NCI-H1092 (cell line): ENCODE data around the gene APBB1IP.
"Not testable (repeated sequence)": the region's sequence is repeated elsewhere in the genome, so short reads cannot be mapped to it uniquely, and the experiment has no call there.

ENCODE experiments used
- DNase-seq: peaks from one replicate; lab custom pipeline; 2025; lab: John Stamatoyannopoulos, UW

The APBB1IP gene

GRCh38 chr10:26556748-26557640 lies 118.9 kb downstream of the APBB1IP start:
- peak; percentile 5 for DNase-seq

DNA sequence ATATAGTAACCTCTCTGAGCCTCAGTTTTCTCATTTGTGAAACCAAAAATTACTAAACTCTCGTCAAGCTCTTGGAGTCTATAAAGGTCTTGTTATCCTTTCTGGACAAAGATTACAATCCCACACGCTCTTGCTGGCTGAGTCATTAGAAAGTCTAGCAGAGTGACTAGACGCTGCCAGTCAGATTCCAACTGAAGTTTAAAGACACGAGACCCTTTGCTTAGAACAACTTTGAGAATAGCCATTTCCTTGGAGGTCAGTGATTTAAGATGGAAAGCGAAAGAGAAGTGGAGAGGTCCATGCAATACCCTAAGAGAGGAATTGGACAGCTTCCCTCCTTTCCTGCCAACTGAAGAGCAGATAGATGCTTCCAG lies 119.5 kb downstream of the APBB1IP start:
- DNase-seq = no peak

DNA sequence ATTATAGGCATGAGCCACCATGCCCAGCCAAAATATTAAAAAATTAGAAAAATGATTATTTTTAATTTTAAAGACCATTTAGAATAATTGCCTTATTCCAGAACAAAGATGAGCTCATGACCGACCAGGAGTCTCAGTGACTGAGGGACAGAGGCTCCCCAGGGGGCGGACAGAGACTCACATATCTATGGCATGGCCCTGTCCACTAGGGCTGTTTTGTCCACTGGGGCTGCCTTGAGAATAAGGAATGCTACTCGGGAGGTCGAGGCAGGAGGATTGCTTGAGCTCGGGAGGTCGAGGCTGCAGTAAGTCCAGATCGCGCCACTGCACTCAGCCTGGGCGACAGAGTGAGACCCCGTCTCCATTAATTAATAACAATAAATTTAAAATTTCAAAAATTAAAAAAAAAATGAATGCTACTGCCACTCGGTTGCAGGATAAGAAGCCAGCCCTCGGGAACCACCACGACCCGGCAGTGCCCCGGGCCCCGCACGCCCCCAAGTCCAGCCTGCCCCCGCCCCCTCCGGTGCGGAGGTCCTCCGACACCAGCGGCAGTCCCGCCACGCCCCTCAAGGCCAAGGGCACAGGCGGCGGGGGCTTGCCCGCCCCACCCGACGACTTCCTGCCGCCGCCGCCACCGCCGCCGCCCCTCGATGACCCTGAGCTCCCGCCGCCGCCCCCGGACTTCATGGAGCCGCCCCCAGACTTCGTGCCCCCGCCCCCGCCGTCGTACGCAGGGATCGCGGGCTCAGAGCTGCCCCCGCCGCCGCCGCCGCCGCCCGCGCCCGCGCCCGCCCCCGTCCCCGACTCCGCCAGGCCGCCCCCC lies 128.6 kb downstream of the APBB1IP start:
- DNase-seq = peak; percentile 26

- no peak for DNase-seq
Measured at GRCh38 chr10:26567351-26567721, 129.2 kb downstream of the APBB1IP start.

DNA sequence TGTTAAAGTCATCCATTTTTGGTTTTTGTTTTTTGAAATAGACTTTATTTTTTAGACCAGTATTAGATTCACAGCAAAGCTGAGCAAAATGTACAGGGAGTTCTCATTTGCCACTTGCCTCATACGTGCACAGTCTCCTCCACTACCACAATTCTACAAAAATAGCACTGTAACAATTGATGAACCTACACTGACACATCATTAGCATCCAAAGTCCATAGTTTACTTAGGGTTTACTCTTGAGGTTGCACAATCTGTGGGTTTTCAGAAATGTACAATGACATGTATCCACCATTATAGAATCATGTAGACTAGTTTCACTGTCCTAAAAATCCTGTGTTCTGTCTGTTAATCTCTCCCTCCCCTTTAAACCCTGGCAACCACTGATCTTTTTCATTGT lies 133.5 kb downstream of the APBB1IP start:
- DNase-seq = no peak

DNA sequence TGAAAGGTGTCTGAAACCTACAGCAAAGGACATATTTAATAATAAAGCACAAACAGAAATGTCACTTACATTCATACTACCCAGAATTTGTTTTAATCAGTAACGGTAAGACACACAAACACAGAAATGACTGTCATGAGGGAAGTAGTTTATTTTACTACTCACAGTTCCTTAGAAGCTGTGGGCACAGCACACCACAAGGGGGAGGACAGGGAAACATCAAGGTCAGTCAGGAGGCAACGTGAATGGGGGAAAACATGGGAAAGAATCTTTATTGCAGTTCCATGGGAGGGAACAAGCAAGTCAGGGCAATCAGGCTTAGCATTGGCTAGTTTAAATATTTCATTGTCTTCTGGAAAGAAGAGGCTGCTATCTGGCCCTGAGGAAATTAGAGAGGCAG lies 135.5 kb downstream of the APBB1IP start:
- DNase-seq = no peak

GRCh38 chr10:26574783-26575182 lies 136.6 kb downstream of the APBB1IP start:
- DNase-seq = no peak

GRCh38 chr10:26578371-26578770 lies 140.2 kb downstream of the APBB1IP start:
- DNase-seq = not testable (repeated sequence)

- no peak for DNase-seq
Measured at GRCh38 chr10:26579256-26580063, 141.3 kb downstream of the APBB1IP start.

GRCh38 chr10:26586211-26586610 lies 148.1 kb downstream of the APBB1IP start:
- DNase-seq = no peak

DNA sequence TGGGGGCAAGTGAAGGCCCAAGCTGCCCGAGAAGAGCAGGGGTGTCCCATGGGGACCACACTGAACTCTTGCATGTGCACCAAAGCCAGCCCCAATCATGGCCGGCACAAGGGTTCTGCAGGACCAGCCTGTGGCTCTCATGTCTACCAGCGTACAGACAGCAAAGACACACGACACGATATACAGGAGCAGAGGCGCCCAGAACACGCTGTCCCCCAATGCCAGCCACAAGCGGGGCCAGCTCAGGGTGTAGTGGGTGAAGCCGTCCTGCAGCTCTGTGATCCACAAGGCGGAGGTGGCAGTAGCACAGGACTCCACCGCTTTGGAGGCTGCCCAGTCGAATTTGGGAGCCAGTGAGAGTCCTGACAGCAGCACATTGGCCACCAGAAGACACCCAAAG lies 150.5 kb downstream of the APBB1IP start:
- no peak for DNase-seq

GRCh38 chr10:26589813-26590212 lies 151.7 kb downstream of the APBB1IP start:
- not testable (repeated sequence) for DNase-seq

- DNase-seq = no peak
Measured at GRCh38 chr10:26593896-26594295, 155.8 kb downstream of the APBB1IP start.

GRCh38 chr10:26603283-26603682 lies 165.1 kb downstream of the APBB1IP start:
- not testable (repeated sequence) for DNase-seq

DNA sequence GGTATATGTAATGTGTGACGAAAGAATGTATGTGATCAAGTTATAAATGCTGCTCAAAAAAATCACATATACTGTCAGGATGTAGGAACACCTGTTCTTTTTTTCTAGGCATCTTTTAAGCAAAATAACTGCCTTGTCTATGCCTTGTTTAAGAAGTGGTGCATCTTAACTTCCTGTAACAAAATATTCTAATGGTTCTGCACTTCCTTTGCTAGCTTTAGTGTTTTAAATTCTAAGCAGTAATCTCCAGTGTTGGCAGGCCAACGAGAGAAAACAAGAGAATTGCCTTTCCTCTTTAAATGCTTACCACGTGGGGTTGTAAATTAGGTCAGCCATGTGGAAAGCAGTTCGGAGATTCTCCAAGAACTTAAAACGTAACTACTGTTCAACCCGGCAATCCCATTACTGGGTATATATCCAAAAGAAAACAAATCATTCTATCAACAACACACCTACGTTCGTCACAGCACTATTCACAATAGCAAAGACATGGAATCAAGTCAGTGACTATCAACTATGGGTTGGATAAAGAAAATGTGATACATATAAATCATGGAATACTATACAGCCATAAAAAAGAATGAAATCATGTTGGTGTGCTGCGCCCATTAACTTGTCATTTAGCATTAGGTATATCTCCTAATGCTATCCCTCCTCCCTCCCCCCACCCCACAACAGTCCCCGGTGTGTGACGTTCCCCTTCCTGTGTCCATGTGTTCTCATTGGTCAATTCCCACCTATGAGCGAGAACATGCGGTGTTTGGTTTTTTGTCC lies 166.4 kb downstream of the APBB1IP start:
- DNase-seq = not testable (repeated sequence)

GRCh38 chr10:26606389-26606877 lies 168.3 kb downstream of the APBB1IP start:
- not testable (repeated sequence) for DNase-seq

- no peak for DNase-seq
Measured at GRCh38 chr10:26612151-26612915, 174.2 kb downstream of the APBB1IP start.
